CD8-positive, alpha-beta memory T cell (primary cell): ENCODE results near the gene SLC1A2. TPM values are rescaled to one million over a fixed set of nuclear protein-coding genes. Genes with fewer than 3 reads are reported as not detected.

Source experiments
- CTCF ChIA-PET: fragments of 350-600 bp; sonication (Branson Sonifier 250); formaldehyde crosslinking; loops from one replicate; lab custom pipeline; 2021; ENCODE audit warnings: antibody characterized with exemption; lab: Charles Lee
- POLR2A ChIA-PET: fragments of 350-600 bp; sonication (Branson Sonifier 250); formaldehyde crosslinking; loops from one replicate; lab custom pipeline; 2021; ENCODE audit warnings: antibody characterized with exemption; lab: Charles Lee
- DNase-seq, 5 donors: peaks; one replicate each; pipeline versions ENCODE4 v3.0.0 to v3.0.0-alpha.2; 2020 to 2022; ENCODE audit warnings: mixed read lengths in 1 of 5
- H3K27ac ChIP-seq: one replicate; pipeline ENCODE4 v1.7.0; 2013; ENCODE audit warnings: low read depth, mild to moderate bottlenecking, low read length, moderate library complexity
- H3K27me3 ChIP-seq: 2 replicates; pipeline ENCODE4 v1.7.0; 2013; ENCODE audit warnings: low read length, mild to moderate bottlenecking; ENCODE audit not compliant: insufficient read depth, poor library complexity, severe bottlenecking
- H3K36me3 ChIP-seq: 2 replicates; pipeline ENCODE4 v1.7.0; 2013; ENCODE audit warnings: mild to moderate bottlenecking, low read length, moderate library complexity; ENCODE audit not compliant: insufficient read depth
- H3K4me1 ChIP-seq: 2 replicates; pipeline ENCODE4 v1.7.0; 2013; ENCODE audit warnings: mild to moderate bottlenecking, low read length, moderate library complexity; ENCODE audit not compliant: insufficient read depth
- H3K4me3 ChIP-seq: 2 replicates; pipeline ENCODE4 v1.7.0; 2013; ENCODE audit warnings: mild to moderate bottlenecking, low read length
- H3K9me3 ChIP-seq: 2 replicates; pipeline ENCODE4 v1.7.0; 2013; ENCODE audit warnings: mild to moderate bottlenecking, low read length
- H3K27ac Mint-ChIP-seq, 8 donors: one replicate each; pipeline ENCODE4 v1.8.0; 2020 to 2021; ENCODE audit warnings: mixed read lengths in 8 of 8, mild to moderate bottlenecking in 6 of 8, inconsistent platforms in 3 of 8, moderate library complexity in 3 of 8
- H3K27me3 Mint-ChIP-seq, 2 donors: one replicate each; pipeline ENCODE4 v1.8.0; 2020 to 2021; ENCODE audit warnings: mixed read lengths in 2 of 2, mild to moderate bottlenecking in 1 of 2, moderate library complexity in 1 of 2
- H3K36me3 Mint-ChIP-seq, 3 donors: one replicate each; pipeline ENCODE4 v1.8.0; 2020 to 2021; ENCODE audit warnings: mixed read lengths in 3 of 3, inconsistent platforms in 1 of 3, mild to moderate bottlenecking in 1 of 3
- H3K4me1 Mint-ChIP-seq, 3 donors: one replicate each; pipeline ENCODE4 v1.8.0; 2020 to 2021; ENCODE audit warnings: mixed read lengths in 3 of 3, inconsistent platforms in 1 of 3, mild to moderate bottlenecking in 1 of 3
- H3K4me3 Mint-ChIP-seq, 7 donors: one replicate each; pipeline ENCODE4 v1.8.0; 2020 to 2021; ENCODE audit warnings: mixed read lengths in 7 of 7, mild to moderate bottlenecking in 6 of 7, moderate library complexity in 4 of 7, inconsistent platforms in 2 of 7
- H3K9me3 Mint-ChIP-seq, 5 donors: one replicate each; pipeline ENCODE4 v1.8.0; 2020 to 2022; ENCODE audit warnings: mixed read lengths in 5 of 5, mild to moderate bottlenecking in 3 of 5, moderate library complexity in 2 of 5, inconsistent platforms in 1 of 5
- polyA plus RNA-seq: library from polyadenylated mRNA; unstranded; fragments of 300-500 nt; fragmentation: Illumina TruSeq; gene quantifications from one replicate; pipeline ENCODE4 v1.2.3, GENCODE V29; 2021
- total RNA-seq, 2 experiments: library from RNA; stranded (reverse); gene quantifications; one replicate each; pipeline ENCODE4 v1.2.3, GENCODE V29; 2021

Gene SLC1A2
- total and polyA plus RNA-seq, 3 experiments from 2014 or later, result 0.03 TPM; not detected in 2

DNA sequence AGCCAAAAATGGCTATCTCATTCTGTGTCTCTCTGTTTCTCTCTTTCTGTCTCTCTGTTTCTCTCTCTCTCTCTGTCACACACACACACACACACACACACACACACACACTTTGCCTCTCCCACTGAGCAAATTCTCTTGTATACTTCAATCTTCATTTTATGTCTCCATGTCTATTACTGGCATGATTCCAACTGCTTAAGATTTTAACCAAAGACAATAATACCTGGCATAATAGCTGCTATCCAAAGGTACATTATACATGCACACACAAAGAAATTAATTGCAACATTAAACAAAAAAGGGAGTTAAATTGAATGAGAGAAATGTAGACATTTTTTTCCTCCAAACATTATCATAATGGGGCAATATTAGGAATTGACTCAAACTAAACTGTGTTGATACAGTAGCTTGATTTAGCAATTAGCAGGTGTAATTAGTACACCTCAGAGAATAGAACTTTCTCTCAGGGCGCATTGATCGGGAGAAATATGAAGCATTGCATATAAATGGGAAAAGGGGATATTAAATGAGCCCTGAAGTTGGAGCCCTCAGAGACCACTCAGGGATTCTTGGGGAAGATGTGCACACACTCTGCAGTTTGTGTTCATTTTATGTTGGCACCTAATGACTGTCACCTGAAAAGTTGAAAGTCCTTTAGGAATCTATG lies 17.4 kb upstream of the SLC1A2 start:
- CTCF ChIA-PET, result no interaction called here
- DNase-seq, result no peak
- Mint-ChIP-seq H3K4me1 (no peaks in the 10 kb centered on the region), H3K36me3 (no peaks in the 10 kb centered on the region), H3K4me3 (no peak overlapping the region), H3K27ac (no peak overlapping the region), H3K9me3 (no peaks in the 10 kb centered on the region), H3K27me3 (peaks cover 25 to 69% of the 10 kb centered on the region in 2 donors)
- Histone ChIP-seq H3K27me3 (peaks cover 4% of the 10 kb centered on the region), H3K4me1 (no peaks in the 10 kb centered on the region), H3K9me3 (no peaks in the 10 kb centered on the region), H3K27ac (no peak overlapping the region), H3K36me3 (no peaks in the 10 kb centered on the region), H3K4me3 (no peak overlapping the region)
- POLR2A ChIA-PET, result no interaction called here

DNA sequence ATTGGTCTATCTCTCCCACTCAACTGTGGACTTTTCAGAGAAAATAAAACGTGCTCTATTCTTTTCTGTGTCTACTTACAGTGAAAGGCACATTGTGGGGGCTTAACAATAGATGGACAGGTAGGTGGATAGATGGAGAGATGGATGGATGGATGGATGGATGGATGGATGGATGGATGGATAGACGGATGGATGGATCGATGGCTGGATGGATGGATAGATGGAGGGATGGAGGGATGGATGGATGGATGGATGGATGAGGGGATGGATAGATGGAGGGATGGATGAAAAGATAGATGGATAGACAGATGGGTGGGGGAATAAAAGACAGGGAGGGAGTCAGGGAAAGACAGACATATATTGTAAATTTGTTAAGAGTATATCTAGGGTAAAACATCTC lies 14.2 kb upstream of the SLC1A2 start:
- Histone ChIP-seq H3K27ac (no peak overlapping the region), H3K27me3 (peaks cover 3% of the 10 kb centered on the region), H3K4me3 (no peak overlapping the region), H3K36me3 (no peaks in the 10 kb centered on the region), H3K4me1 (no peaks in the 10 kb centered on the region), H3K9me3 (no peaks in the 10 kb centered on the region)
- Mint-ChIP-seq H3K36me3 (no peaks in the 10 kb centered on the region), H3K27me3 (peaks cover 36 to 71% of the 10 kb centered on the region in 2 donors), H3K4me3 (no peak overlapping the region), H3K4me1 (no peaks in the 10 kb centered on the region), H3K27ac (peak overlapping the region in 1 of 8 donors; percentile 19), H3K9me3 (no peaks in the 10 kb centered on the region)
- POLR2A ChIA-PET, result no interaction called here
- CTCF ChIA-PET, result no interaction called here
- DNase-seq, result no peak

DNA sequence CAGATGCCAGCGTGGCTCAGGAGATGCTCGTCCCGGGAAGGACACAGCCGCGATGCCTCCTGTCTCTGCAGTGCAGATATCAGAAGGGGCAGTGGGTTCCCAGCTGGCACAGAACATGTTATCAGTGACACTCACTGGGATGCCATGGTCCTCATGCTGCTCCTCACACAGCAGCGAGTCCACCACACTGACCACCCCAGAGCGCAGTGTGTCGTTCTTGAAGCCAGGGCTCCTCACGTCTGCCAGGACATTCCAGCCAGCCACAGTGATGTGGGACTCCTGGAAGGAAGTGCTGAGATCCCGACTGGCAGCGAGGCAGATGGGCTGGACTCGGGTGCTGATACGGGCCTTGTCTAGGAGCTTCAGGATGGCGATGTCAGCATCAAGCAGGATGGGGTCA lies 13.1 kb upstream of the SLC1A2 start:
- H3K9me3 Mint-ChIP-seq, result no peaks in the 10 kb centered on the region
- no peaks in the 10 kb centered on the region for H3K4me1 Mint-ChIP-seq
- no peak overlapping the region for H3K4me3 Mint-ChIP-seq
- Histone ChIP-seq H3K36me3 (no peaks in the 10 kb centered on the region), H3K27ac (no peak overlapping the region), H3K4me3 (no peak overlapping the region), H3K9me3 (no peaks in the 10 kb centered on the region), H3K4me1 (no peaks in the 10 kb centered on the region), H3K27me3 (no peaks in the 10 kb centered on the region)
- H3K27me3 Mint-ChIP-seq, result peaks cover 40 to 71% of the 10 kb centered on the region in 2 donors
- no peak overlapping the region for H3K27ac Mint-ChIP-seq
- H3K36me3 Mint-ChIP-seq, result no peaks in the 10 kb centered on the region
- CTCF ChIA-PET, result no interaction called here
- POLR2A ChIA-PET, result no interaction called here
- DNase-seq, result no peak

DNA sequence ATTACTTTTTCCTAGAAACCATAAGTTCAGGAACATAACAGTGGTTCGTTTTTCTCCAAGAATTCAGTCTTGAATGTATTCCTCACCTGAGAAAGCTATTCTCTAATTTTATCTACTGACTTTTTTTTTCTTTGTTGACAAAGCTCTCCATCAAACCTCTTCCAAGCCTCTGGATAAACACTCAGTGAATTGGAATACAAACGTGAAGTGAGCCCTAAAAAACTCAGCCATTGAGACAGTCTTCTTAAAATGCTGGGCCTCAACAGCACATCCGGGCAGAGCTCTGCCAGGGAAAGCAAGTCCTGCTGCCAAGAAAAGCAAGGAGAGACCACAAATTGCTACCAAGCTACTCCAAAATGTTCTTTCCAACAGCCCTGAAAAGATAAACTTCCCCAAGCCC lies 7.7 kb upstream of the SLC1A2 start:
- Mint-ChIP-seq H3K27ac (no peak overlapping the region), H3K4me3 (no peak overlapping the region), H3K27me3 (peaks cover 44 to 81% of the 10 kb centered on the region in 2 donors), H3K36me3 (no peaks in the 10 kb centered on the region), H3K9me3 (no peaks in the 10 kb centered on the region), H3K4me1 (no peaks in the 10 kb centered on the region)
- Histone ChIP-seq H3K27ac (no peak overlapping the region), H3K9me3 (no peaks in the 10 kb centered on the region), H3K27me3 (peaks cover 9% of the 10 kb centered on the region), H3K4me3 (no peak overlapping the region), H3K4me1 (no peaks in the 10 kb centered on the region), H3K36me3 (no peaks in the 10 kb centered on the region)
- no peak for DNase-seq
- ChIA-PET POLR2A (no interaction called here), CTCF (interaction anchor here (0.7 kb wide), 1 partner anchor 9 kb away, joined by 3 read pairs; no protein-coding TSS in a partner anchor)

DNA sequence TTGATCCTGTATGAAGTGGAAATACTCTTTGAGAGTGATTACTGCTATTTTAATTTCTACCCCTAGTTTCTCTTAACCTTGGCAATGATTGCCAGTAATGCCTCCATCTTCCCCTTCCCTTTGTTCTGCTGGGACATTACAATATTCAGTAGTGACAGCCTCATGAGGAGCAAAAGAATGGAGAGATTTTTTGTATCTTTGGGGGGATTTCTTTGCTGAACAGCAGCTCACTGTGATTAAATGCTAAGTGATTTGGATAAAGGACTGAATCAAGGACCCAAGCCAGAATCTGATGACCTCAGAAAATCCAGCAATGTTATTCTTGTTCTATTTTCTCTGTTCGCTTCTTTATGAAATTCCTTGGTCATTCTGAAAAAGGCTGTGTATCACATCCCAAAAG lies 7.0 kb upstream of the SLC1A2 start:
- peaks cover 45 to 83% of the 10 kb centered on the region in 2 donors for H3K27me3 Mint-ChIP-seq
- peaks cover 11% of the 10 kb centered on the region for H3K27me3 ChIP-seq
- no peaks in the 10 kb centered on the region for H3K36me3 ChIP-seq
- no peak overlapping the region for H3K4me3 ChIP-seq
- DNase-seq, result no peak
- H3K27ac ChIP-seq, result no peak overlapping the region
- H3K4me1 Mint-ChIP-seq, result peaks cover 0 to under 1% (median 0%) of the 10 kb centered on the region in 3 donors
- no peaks in the 10 kb centered on the region for H3K9me3 Mint-ChIP-seq
- H3K27ac Mint-ChIP-seq, result no peak overlapping the region
- POLR2A ChIA-PET, result no interaction called here
- no peaks in the 10 kb centered on the region for H3K9me3 ChIP-seq
- no peaks in the 10 kb centered on the region for H3K36me3 Mint-ChIP-seq
- H3K4me1 ChIP-seq, result no peaks in the 10 kb centered on the region
- H3K4me3 Mint-ChIP-seq, result no peak overlapping the region
- CTCF ChIA-PET, result interaction anchor here (0.7 kb wide), 1 partner anchor 8 kb away, joined by 3 read pairs; no protein-coding TSS in a partner anchor

DNA sequence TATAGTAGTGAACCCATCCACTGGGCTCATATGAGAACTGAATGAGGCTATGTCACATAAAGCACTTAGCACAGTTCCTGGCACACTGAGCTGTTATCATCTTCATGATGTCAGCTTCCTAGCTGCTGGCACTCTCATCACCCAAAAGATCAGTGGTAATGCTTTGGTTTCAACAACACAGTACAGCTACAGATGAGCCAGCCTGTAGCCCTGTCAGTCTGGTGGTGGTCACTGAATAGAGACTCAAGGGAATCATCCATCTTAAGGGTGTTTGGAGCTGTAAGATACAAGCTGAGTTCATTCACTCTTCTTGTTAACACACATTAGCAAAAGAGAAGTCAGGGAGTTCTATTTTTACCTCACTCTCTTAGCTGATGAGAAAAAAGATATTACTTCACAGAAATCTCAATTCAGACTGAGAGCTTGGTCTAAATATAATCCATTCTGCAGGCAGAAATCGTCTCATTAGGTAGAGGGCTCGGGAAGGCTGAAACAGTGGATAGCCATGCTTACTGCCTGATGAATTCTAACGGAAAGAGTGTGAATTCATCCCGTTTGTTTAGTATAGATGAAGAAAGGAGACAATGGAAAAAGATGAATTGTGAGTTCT lies 6.3 kb upstream of the SLC1A2 start:
- CTCF ChIA-PET, result no interaction called here
- Mint-ChIP-seq H3K27me3 (peaks cover 48 to 87% of the 10 kb centered on the region in 2 donors), H3K36me3 (no peaks in the 10 kb centered on the region), H3K4me1 (peaks cover under 1 to 6% (median 3%) of the 10 kb centered on the region in 3 donors), H3K9me3 (no peaks in the 10 kb centered on the region), H3K4me3 (no peak overlapping the region), H3K27ac (no peak overlapping the region)
- Histone ChIP-seq H3K4me1 (no peaks in the 10 kb centered on the region), H3K9me3 (no peaks in the 10 kb centered on the region), H3K36me3 (no peaks in the 10 kb centered on the region), H3K4me3 (no peak overlapping the region), H3K27me3 (peaks cover 14% of the 10 kb centered on the region), H3K27ac (no peak overlapping the region)
- POLR2A ChIA-PET, result no interaction called here
- no peak for DNase-seq

DNA sequence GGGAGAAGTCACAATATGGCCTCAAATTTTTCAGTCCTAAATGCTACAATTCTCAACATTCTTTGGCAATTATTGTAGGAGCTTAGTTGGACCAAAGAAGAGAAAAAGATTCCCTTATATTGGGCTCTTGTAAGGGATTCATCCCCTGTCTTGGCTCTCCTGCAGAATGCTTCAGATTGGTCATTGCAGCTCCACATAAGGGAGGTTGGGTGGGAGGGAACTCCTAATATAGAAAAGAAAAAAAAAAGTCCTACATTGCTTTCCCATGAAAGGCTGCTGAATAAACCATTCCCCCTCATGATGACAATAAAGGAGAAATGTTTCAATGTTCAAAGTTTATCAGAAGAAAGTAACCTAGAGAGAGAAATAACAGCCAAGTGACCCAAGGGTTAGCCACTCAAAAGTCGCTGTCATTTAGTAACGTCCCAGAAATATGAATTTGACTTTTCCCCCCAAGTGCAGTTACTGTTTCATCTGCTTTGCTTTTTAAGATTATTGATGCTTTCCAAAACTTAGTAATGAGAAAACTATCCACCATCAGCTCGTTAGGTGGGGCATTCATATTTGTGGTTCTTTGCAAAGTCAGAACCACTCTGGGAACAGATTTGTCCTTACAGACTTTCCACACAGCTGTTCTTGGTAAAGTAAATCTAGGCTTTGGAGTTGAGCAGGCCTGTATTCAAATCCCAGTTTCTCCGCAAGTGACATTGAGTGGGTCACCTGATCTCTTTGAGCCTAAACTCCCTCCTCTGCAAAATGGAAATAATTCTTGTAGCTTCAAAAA lies 5.0 kb upstream of the SLC1A2 start:
- CTCF ChIA-PET, result interaction anchor here (1.1 kb wide), 1 partner anchor 583 kb away, joined by 3 read pairs; no protein-coding TSS in a partner anchor
- H3K27ac ChIP-seq, result no peak overlapping the region
- no peak for DNase-seq
- POLR2A ChIA-PET, result no interaction called here
- peaks cover 25% of the 10 kb centered on the region for H3K27me3 ChIP-seq
- Mint-ChIP-seq H3K27me3 (peaks cover 49 to 84% of the 10 kb centered on the region in 2 donors), H3K9me3 (no peaks in the 10 kb centered on the region), H3K4me1 (peaks cover 7 to 12% (median 9%) of the 10 kb centered on the region in 3 donors), H3K27ac (no peak overlapping the region), H3K36me3 (no peaks in the 10 kb centered on the region), H3K4me3 (no peak overlapping the region)
- H3K4me1 ChIP-seq, result no peaks in the 10 kb centered on the region
- no peaks in the 10 kb centered on the region for H3K9me3 ChIP-seq
- H3K4me3 ChIP-seq, result no peak overlapping the region
- no peaks in the 10 kb centered on the region for H3K36me3 ChIP-seq

DNA sequence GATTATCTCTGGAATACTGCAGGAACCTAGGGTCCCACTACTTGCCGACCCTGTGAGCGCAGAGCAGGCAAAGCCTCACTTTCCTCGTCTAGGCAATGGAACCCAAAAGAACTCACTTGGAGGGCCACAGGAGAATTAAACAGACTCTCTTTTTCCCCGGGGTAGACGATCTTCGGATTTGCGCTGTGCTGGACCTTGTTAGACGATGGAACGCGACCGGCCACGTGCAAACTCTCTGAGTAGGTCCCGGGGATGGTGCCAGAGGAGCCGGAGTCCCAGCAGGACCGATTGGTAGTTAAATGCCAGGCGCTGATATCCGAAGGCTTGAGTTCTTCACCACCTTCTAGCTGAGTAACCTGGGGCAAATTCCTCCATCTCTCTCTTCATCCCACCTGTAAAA lies 1.0 kb upstream of the SLC1A2 start:
- H3K27me3 Mint-ChIP-seq, result peaks cover 58 to 82% of the 10 kb centered on the region in 2 donors
- POLR2A ChIA-PET, result no interaction called here
- H3K9me3 Mint-ChIP-seq, result no peaks in the 10 kb centered on the region
- H3K27ac ChIP-seq, result no peak overlapping the region
- no peak for DNase-seq
- peaks cover 11 to 19% (median 13%) of the 10 kb centered on the region in 3 donors for H3K4me1 Mint-ChIP-seq
- CTCF ChIA-PET, result no interaction called here
- H3K4me1 ChIP-seq, result no peaks in the 10 kb centered on the region
- peaks cover 39% of the 10 kb centered on the region for H3K27me3 ChIP-seq
- H3K36me3 Mint-ChIP-seq, result no peaks in the 10 kb centered on the region
- H3K4me3 Mint-ChIP-seq, result peak overlapping the region in 6 of 7 donors; percentile 49 to 76 (median 56)
- no peaks in the 10 kb centered on the region for H3K36me3 ChIP-seq
- H3K27ac Mint-ChIP-seq, result no peak overlapping the region
- no peaks in the 10 kb centered on the region for H3K9me3 ChIP-seq
- no peak overlapping the region for H3K4me3 ChIP-seq
